Common myeloid progenitor, CD34-positive (primary cell): ENCODE data around the gene GSTM3.
"Not testable (repeated sequence)": the region's sequence is repeated elsewhere in the genome, so short reads cannot be mapped to it uniquely, and the experiment has no call there.

Experiments
- CTCF ChIA-PET: fragments of 350-600 bp; sonication (Branson Sonifier 250); formaldehyde crosslinking; loops from one replicate; lab custom pipeline; 2021; ENCODE audit warnings: antibody characterized with exemption; lab: Charles Lee
- POLR2A ChIA-PET: fragments of 350-600 bp; sonication (Branson Sonifier 250); formaldehyde crosslinking; loops from one replicate; lab custom pipeline; 2021; ENCODE audit warnings: antibody characterized with exemption; lab: Charles Lee
- DNase-seq, 3 donors: peaks; one replicate each; pipeline versions ENCODE4 v3.0.0 to v3.0.0-alpha.2; 2013
- H3K27ac ChIP-seq, 2 experiments: 1 replicate in 1 of 2; 2 replicates in 1 of 2; pipeline ENCODE4 v1.7.0; 2013; ENCODE audit warnings: inconsistent platforms in 2 of 2, low read length in 2 of 2, mild to moderate bottlenecking in 2 of 2, low read depth in 1 of 2, moderate library complexity in 1 of 2; ENCODE audit not compliant: severe bottlenecking in 2 of 2, insufficient read depth in 1 of 2, poor library complexity in 1 of 2
- H3K27me3 ChIP-seq, 5 experiments: replicated peaks in 2 of 5; 1 replicate in 3 of 5; 2 replicates in 2 of 5; pipeline versions ENCODE4 v1.6.1 to v1.7.0; 2013; ENCODE audit warnings: low read length in 4 of 5, mild to moderate bottlenecking in 2 of 5, moderate library complexity in 2 of 5, inconsistent platforms in 1 of 5; ENCODE audit not compliant: insufficient read depth in 5 of 5, control insufficient read depth in 4 of 5
- H3K36me3 ChIP-seq, 4 experiments: 1 replicate in 2 of 4; 2 replicates in 2 of 4; pipeline versions ENCODE4 v1.6.1 to v1.7.0; 2013; ENCODE audit warnings: low read length in 3 of 4, control low read depth in 1 of 4, mild to moderate bottlenecking in 1 of 4; ENCODE audit not compliant: control insufficient read depth in 4 of 4, insufficient read depth in 4 of 4
- H3K4me1 ChIP-seq, 4 experiments: 1 replicate in 3 of 4; 2 replicates in 1 of 4; pipeline versions ENCODE4 v1.6.1 to v1.7.1; 2013; ENCODE audit warnings: low read length in 3 of 4, mild to moderate bottlenecking in 3 of 4, control low read depth in 1 of 4, inconsistent platforms in 1 of 4, moderate library complexity in 1 of 4; ENCODE audit not compliant: control insufficient read depth in 4 of 4, insufficient read depth in 4 of 4; ENCODE audit errors: control extremely low read depth in 1 of 4
- H3K4me3 ChIP-seq, 7 experiments: 1 replicate in 4 of 7; 2 replicates in 3 of 7; pipeline versions ENCODE4 v1.5.1 to v1.7.0; 2013; ENCODE audit warnings: mild to moderate bottlenecking in 7 of 7, low read length in 6 of 7, moderate library complexity in 6 of 7, inconsistent platforms in 2 of 7, low read depth in 2 of 7, control low read depth in 1 of 7; ENCODE audit not compliant: insufficient read depth in 4 of 7, control insufficient read depth in 1 of 7; ENCODE audit errors: extremely low read depth in 1 of 7
- H3K9me3 ChIP-seq, 5 experiments: 1 replicate in 4 of 5; 2 replicates in 1 of 5; pipeline versions ENCODE4 v1.6.1 to v1.7.1; 2013; ENCODE audit warnings: low read length in 4 of 5, mild to moderate bottlenecking in 2 of 5, inconsistent platforms in 1 of 5, low read depth in 1 of 5, moderate library complexity in 1 of 5; ENCODE audit not compliant: control insufficient read depth in 4 of 5, insufficient read depth in 2 of 5; ENCODE audit errors: control extremely low read depth in 1 of 5
- WGBS: methylation state at CpG from one replicate; pipeline ENCODE4 v1.1.5; 2013; ENCODE audit not compliant: insufficient coverage; 5-methylcytosine and 5-hydroxymethylcytosine counted together

Gene GSTM3

GRCh38 chr1:109705411-109705810 is 35.4 kb downstream of the GSTM3 start:
- H3K36me3 ChIP-seq = peaks cover 0 to 3% (median 0%) of the 10 kb centered on the region in 4 experiments
- H3K27me3 ChIP-seq = no peaks in the 10 kb centered on the region
- DNase-seq = no peak
- no peaks in the 10 kb centered on the region for H3K4me1 ChIP-seq
- H3K9me3 ChIP-seq = peaks cover 0 to 9% (median 3%) of the 10 kb centered on the region in 5 experiments
- H3K4me3 ChIP-seq = no peak overlapping the region
- POLR2A ChIA-PET = no interaction called here
- WGBS = 96% methylated on average over 4 of the region's 4 CpGs
- CTCF ChIA-PET = interaction anchor here (1.4 kb wide), 1 partner anchor 64 kb away, joined by 4 read pairs; no protein-coding TSS in a partner anchor
- no peak overlapping the region for H3K27ac ChIP-seq

GRCh38 chr1:109704173-109704572 is 36.7 kb downstream of the GSTM3 start:
- WGBS = 78% methylated on average over 7 of the region's 8 CpGs
- Histone ChIP-seq H3K4me3 (no peak overlapping the region), H3K27ac (no peak overlapping the region), H3K27me3 (no peaks in the 10 kb centered on the region), H3K4me1 (no peaks in the 10 kb centered on the region), H3K9me3 (peaks cover 0 to 9% (median 3%) of the 10 kb centered on the region in 5 experiments), H3K36me3 (peaks cover 0 to 3% (median 0%) of the 10 kb centered on the region in 4 experiments)
- ChIA-PET POLR2A (no interaction called here), CTCF (interaction anchor here (1.4 kb wide), 1 partner anchor 63 kb away, joined by 4 read pairs; no protein-coding TSS in a partner anchor)
- DNase-seq = no peak

- H3K9me3 ChIP-seq, H3K27me3 ChIP-seq, H3K4me1 ChIP-seq, H3K36me3 ChIP-seq, POLR2A ChIA-PET, H3K4me3 ChIP-seq, CTCF ChIA-PET, H3K27ac ChIP-seq, DNase-seq: not testable (repeated sequence)
- WGBS = 100% methylated on average over 1 of the region's 3 CpGs
Measured at GRCh38 chr1:109702940-109703339, 37.9 kb downstream of the GSTM3 start.

GRCh38 chr1:109697861-109698260 is 43.0 kb downstream of the GSTM3 start:
- DNase-seq, H3K9me3 ChIP-seq, H3K4me1 ChIP-seq, H3K4me3 ChIP-seq, CTCF ChIA-PET, H3K27ac ChIP-seq, POLR2A ChIA-PET, H3K27me3 ChIP-seq: not testable (repeated sequence)
- no CpG with 5 or more reads among the region's 4 CpGs for WGBS
- peaks cover 0 to 12% (median 0%) of the 10 kb centered on the region in 4 experiments for H3K36me3 ChIP-seq

GRCh38 chr1:109697066-109697465 is 43.8 kb downstream of the GSTM3 start:
- no peak overlapping the region for H3K27ac ChIP-seq
- ChIA-PET CTCF (no interaction called here), POLR2A (no interaction called here)
- no peak for DNase-seq
- H3K27me3 ChIP-seq = no peaks in the 10 kb centered on the region
- H3K9me3 ChIP-seq = no peaks in the 10 kb centered on the region
- WGBS = no CpG with 5 or more reads among the region's 4 CpGs
- peaks cover 0 to 12% (median 0%) of the 10 kb centered on the region in 4 experiments for H3K36me3 ChIP-seq
- no peak overlapping the region for H3K4me3 ChIP-seq
- H3K4me1 ChIP-seq = no peaks in the 10 kb centered on the region

- H3K9me3 ChIP-seq, POLR2A ChIA-PET, CTCF ChIA-PET, DNase-seq, H3K4me3 ChIP-seq, H3K27ac ChIP-seq, H3K27me3 ChIP-seq, H3K4me1 ChIP-seq: not testable (repeated sequence)
- WGBS = no CpG with 5 or more reads among the region's 3 CpGs
- H3K36me3 ChIP-seq = peaks cover 0 to 28% (median 0%) of the 10 kb centered on the region in 4 experiments
Measured at GRCh38 chr1:109695138-109695537, 45.7 kb downstream of the GSTM3 start.

GRCh38 chr1:109694400-109694799 is 46.4 kb downstream of the GSTM3 start:
- H3K27ac ChIP-seq, H3K4me1 ChIP-seq, CTCF ChIA-PET, H3K27me3 ChIP-seq, DNase-seq, H3K4me3 ChIP-seq, H3K9me3 ChIP-seq, POLR2A ChIA-PET: not testable (repeated sequence)
- peaks cover 0 to 34% (median 0%) of the 10 kb centered on the region in 4 experiments for H3K36me3 ChIP-seq
- no CpG with 5 or more reads among the region's 5 CpGs for WGBS
